Measurements from ENCODE around the gene BLM. TPM values are rescaled to one million over a fixed set of nuclear protein-coding genes. Genes with fewer than 3 reads are reported as not detected.

BLM gene
- total RNA-seq, 1 donor from 2014 or later, result 58.0 TPM

DNA sequence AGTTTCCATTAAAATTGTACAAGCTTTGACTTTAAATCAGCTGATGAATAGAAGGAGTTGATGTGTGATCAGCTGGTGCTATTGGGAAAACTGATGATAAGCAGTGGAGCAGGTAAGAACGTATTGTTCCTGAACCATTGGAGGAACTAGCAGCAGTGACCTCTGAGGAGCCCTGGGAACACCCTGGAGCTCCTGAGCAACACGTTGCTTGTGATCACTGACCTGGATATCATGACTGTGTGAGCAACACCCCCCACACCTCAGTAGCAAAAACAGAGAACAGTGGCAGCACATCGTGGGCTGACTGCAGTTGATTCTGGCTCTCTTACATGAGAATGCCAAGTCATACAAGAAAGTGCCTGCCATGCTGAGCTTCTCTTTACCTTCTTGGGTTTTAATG, 72.9 kb downstream of the BLM start:
- H3K36me3 ChIP-seq, result no peaks in the 10 kb centered on the region

DNA sequence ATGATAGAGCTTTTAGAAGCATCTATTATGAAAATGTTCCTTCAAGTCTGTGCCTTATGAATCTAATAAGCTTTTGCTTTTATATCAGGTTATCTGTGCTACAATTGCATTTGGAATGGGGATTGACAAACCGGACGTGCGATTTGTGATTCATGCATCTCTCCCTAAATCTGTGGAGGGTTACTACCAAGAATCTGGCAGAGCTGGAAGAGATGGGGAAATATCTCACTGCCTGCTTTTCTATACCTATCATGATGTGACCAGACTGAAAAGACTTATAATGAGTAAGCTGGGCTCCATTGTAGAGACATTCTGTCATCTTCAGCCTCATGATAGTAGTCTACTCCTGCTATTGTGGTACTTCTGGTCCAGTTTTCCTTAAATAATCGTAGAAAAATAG, 73.4 kb downstream of the BLM start:
- H3K9me3 ChIP-seq (ENCODE audit: low read depth), result no peaks in the 10 kb centered on the region
- H3F3A ChIP-seq (ENCODE audit: low read depth), result no peaks in the 10 kb centered on the region
- no peaks in the 10 kb centered on the region for H3K4me1 ChIP-seq
- Mint-ChIP-seq H3K9me3 (no peaks in the 10 kb centered on the region), H3K4me1 (peaks cover 3% of the 10 kb centered on the region), H3K27ac (no peak overlapping the region), H3K27me3 (ENCODE audit: insufficient read depth, low read depth) (no peaks in the 10 kb centered on the region), H3K4me3 (no peak overlapping the region), H3K36me3 (peaks cover 19% of the 10 kb centered on the region)
- no peak for DNase-seq (ENCODE audit: low spot score)
- no peak overlapping the region for H3K4me2 ChIP-seq
- TF ChIP-seq EZH2phosphoT487 (IDR thresholded peaks at IDR 0.05) (no peak), EZH2 (IDR thresholded peaks at IDR 0.05) (no peak)
- H3K27me3 ChIP-seq, result no peaks in the 10 kb centered on the region
- no peaks in the 10 kb centered on the region for H3K36me3 ChIP-seq
- no peak overlapping the region for H2AFZ ChIP-seq (replicated peaks)
- H3K4me3 ChIP-seq, result no peak overlapping the region
- no peaks in the 10 kb centered on the region for H3K79me2 ChIP-seq (ENCODE audit: low read depth)
- no peak overlapping the region for H3K9ac ChIP-seq
- H4K20me1 ChIP-seq (ENCODE audit: low read depth), result no peaks in the 10 kb centered on the region
- H3K27ac ChIP-seq, result no peak overlapping the region

More for the DNA sequence above, 72.9 kb downstream of the BLM start:
- H3K4me2 ChIP-seq, result no peak overlapping the region
- no peak overlapping the region for H3K9ac ChIP-seq
- no peaks in the 10 kb centered on the region for H3K27me3 ChIP-seq
- Mint-ChIP-seq H3K4me3 (no peak overlapping the region), H3K4me1 (peaks cover 3% of the 10 kb centered on the region), H3K36me3 (peaks cover 22% of the 10 kb centered on the region), H3K27ac (no peak overlapping the region), H3K27me3 (ENCODE audit: insufficient read depth, low read depth) (no peaks in the 10 kb centered on the region), H3K9me3 (no peaks in the 10 kb centered on the region)
- H3K4me1 ChIP-seq, result no peaks in the 10 kb centered on the region
- no peak overlapping the region for H3K27ac ChIP-seq
- no peak overlapping the region for H2AFZ ChIP-seq (replicated peaks)
- H4K20me1 ChIP-seq (ENCODE audit: low read depth), result no peaks in the 10 kb centered on the region
- no peaks in the 10 kb centered on the region for H3K9me3 ChIP-seq (ENCODE audit: low read depth)
- no peaks in the 10 kb centered on the region for H3K79me2 ChIP-seq (ENCODE audit: low read depth)
- no peak for DNase-seq (ENCODE audit: low spot score)
- no peaks in the 10 kb centered on the region for H3F3A ChIP-seq (ENCODE audit: low read depth)
- TF ChIP-seq, protein P1, sequence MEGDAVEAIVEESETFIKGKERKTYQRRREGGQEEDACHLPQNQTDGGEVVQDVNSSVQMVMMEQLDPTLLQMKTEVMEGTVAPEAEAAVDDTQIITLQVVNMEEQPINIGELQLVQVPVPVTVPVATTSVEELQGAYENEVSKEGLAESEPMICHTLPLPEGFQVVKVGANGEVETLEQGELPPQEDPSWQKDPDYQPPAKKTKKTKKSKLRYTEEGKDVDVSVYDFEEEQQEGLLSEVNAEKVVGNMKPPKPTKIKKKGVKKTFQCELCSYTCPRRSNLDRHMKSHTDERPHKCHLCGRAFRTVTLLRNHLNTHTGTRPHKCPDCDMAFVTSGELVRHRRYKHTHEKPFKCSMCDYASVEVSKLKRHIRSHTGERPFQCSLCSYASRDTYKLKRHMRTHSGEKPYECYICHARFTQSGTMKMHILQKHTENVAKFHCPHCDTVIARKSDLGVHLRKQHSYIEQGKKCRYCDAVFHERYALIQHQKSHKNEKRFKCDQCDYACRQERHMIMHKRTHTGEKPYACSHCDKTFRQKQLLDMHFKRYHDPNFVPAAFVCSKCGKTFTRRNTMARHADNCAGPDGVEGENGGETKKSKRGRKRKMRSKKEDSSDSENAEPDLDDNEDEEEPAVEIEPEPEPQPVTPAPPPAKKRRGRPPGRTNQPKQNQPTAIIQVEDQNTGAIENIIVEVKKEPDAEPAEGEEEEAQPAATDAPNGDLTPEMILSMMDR (IDR thresholded peaks at IDR 0.05), result no peak
- TF ChIP-seq EZH2phosphoT487 (IDR thresholded peaks at IDR 0.05), result no peak
- no peak for TF ChIP-seq EZH2 (IDR thresholded peaks at IDR 0.05)
- no peak overlapping the region for H3K4me3 ChIP-seq

DNA sequence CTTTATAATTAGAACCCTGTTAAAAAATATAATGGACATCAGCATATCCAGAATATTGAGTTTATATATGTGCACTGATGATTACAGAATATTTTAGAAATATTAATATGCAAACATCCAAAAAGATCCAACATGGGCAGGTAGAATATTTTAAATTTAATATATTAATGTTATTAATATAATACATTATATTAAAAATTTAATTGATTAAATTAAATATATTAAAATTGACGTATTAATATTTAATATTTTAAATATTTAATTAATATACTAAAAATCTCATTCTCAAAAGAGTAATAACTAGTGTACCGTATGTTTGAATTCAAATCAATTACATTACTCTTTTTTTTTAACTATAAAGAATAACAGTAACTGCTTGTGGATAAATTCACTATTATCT, 77.4 kb downstream of the BLM start:
- Histone ChIP-seq H3K36me3 (peaks cover 5% of the 10 kb centered on the region), H3K4me2 (no peak overlapping the region), H3K4me3 (no peak overlapping the region), H3K27me3 (no peaks in the 10 kb centered on the region), H3F3A (ENCODE audit: low read depth) (no peaks in the 10 kb centered on the region), H3K27ac (no peak overlapping the region), H4K20me1 (ENCODE audit: low read depth) (no peaks in the 10 kb centered on the region), H3K4me1 (no peaks in the 10 kb centered on the region), H2AFZ (replicated peaks) (no peak overlapping the region), H3K9me3 (ENCODE audit: low read depth) (no peaks in the 10 kb centered on the region), H3K9ac (no peak overlapping the region), H3K79me2 (ENCODE audit: low read depth) (no peaks in the 10 kb centered on the region)
- Mint-ChIP-seq H3K4me1 (peaks cover 3% of the 10 kb centered on the region), H3K27me3 (ENCODE audit: insufficient read depth, low read depth) (peaks cover 2% of the 10 kb centered on the region), H3K9me3 (no peaks in the 10 kb centered on the region), H3K4me3 (no peak overlapping the region), H3K36me3 (peaks cover 21% of the 10 kb centered on the region), H3K27ac (no peak overlapping the region)
- TF ChIP-seq, protein P1 (IDR thresholded peaks at IDR 0.05), result no peak
- TF ChIP-seq EZH2phosphoT487 (IDR thresholded peaks at IDR 0.05) (no peak), EZH2 (IDR thresholded peaks at IDR 0.05) (no peak)
- DNase-seq (ENCODE audit: low spot score), result no peak

DNA sequence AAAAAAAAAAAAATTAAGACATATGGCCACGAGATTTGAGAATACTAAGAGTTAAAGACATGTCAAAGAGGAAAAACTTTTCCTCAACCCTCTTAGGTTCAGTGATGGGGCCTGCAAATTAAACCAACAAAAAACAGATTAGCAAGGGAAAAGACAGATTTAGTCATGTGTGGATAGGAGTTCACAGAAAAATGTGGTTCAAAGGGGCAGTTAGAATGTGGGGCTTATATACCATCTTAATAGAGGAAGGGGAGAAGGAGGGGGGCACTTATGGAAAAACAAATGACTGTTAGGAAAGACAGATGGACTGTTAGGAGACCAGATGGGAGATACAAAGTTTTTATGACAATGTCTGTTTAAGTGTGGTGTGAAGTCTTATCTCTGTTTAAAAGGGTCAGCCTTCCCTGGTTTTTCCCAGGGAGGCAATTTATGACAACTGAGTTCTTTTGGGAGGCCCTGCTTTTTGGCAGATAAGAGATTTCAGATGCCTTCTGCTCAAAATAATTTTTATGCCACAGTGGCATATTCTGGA, 82.6 kb downstream of the BLM start:
- Histone ChIP-seq H3K4me3 (no peak overlapping the region), H3K27ac (no peak overlapping the region), H3K27me3 (no peaks in the 10 kb centered on the region), H3K4me1 (no peaks in the 10 kb centered on the region), H3K9ac (no peak overlapping the region), H2AFZ (replicated peaks) (no peak overlapping the region), H3K79me2 (ENCODE audit: low read depth) (no peaks in the 10 kb centered on the region), H3F3A (ENCODE audit: low read depth) (no peaks in the 10 kb centered on the region), H4K20me1 (ENCODE audit: low read depth) (no peaks in the 10 kb centered on the region), H3K9me3 (ENCODE audit: low read depth) (no peaks in the 10 kb centered on the region), H3K36me3 (peaks cover 12% of the 10 kb centered on the region), H3K4me2 (no peak overlapping the region)
- no peak overlapping the region for H3K4me3 Mint-ChIP-seq
- no peaks in the 10 kb centered on the region for H3K9me3 Mint-ChIP-seq
- H3K27me3 Mint-ChIP-seq (ENCODE audit: insufficient read depth, low read depth), result peaks cover 2% of the 10 kb centered on the region
- peaks cover 12% of the 10 kb centered on the region for H3K36me3 Mint-ChIP-seq
- TF ChIP-seq, protein P1 (IDR thresholded peaks at IDR 0.05), result no peak
- TF ChIP-seq EZH2phosphoT487 (IDR thresholded peaks at IDR 0.05) (no peak), EZH2 (IDR thresholded peaks at IDR 0.05) (no peak)
- no peaks in the 10 kb centered on the region for H3K4me1 Mint-ChIP-seq
- DNase-seq (ENCODE audit: low spot score), result no peak
- H3K27ac Mint-ChIP-seq, result no peak overlapping the region

All from neural progenitor cell (in vitro differentiated cells).